Measurements from ENCODE around the gene RABGAP1L. TPM values are rescaled to one million over a fixed set of nuclear protein-coding genes. Genes with fewer than 3 reads are reported as not detected.
"Not testable (repeated sequence)": the region's sequence is repeated elsewhere in the genome, so short reads cannot be mapped to it uniquely, and the experiment has no call there.

The RABGAP1L gene
- total RNA-seq, 1 donor from 2014 or later = 19.3 TPM

DNA sequence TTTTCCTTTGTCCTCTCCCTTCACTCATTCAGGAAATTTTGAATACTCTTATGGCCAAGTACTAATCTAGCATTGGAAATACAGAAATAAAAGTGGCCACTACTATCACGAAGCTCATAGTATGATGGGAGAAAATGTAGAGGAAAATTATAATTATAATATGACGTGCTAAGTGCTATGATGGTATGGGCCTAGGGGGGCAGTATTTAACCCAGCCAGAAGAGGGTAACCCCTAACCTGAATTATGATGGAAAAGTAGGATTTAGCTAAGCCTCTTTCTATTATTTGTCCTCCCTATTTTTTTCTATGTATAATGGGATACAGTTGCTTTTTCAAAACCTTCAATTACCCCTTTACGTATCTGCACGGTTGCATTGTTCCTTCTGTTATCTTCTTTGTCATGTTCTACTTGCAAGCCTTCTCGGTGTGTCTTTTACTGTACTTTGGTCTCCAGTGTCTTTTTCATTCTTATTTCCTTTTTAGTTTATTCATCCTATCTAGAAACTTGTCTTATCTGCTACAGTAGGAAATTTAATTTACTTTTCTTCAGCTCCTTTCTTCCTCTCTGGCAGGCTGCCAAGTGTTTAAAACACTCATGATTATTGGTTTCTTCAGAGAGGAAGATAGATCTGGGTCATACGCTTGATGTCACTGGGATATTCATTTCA lies 199.6 kb downstream of the RABGAP1L start:
- no peak for DNase-seq (ENCODE audit: low read depth in 2 of 2)

DNA sequence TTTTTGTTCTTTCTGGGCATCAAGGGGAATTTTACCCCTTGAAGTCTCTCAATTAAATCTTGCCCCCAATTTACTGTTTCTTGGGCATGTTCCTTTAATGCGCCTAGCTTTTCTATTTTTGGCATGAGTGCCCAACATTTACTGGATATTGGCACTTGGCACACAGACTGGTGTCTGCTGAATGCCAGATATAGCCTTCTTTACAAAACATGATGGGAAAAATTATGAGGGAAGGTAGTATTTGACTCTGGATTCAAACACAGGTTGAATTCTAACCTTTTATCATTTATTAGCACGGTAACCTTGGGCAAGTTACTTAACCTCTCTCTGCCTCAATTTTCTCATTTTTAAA lies 200.1 kb downstream of the RABGAP1L start:
- no peak for DNase-seq (ENCODE audit: low read depth in 2 of 2)

DNA sequence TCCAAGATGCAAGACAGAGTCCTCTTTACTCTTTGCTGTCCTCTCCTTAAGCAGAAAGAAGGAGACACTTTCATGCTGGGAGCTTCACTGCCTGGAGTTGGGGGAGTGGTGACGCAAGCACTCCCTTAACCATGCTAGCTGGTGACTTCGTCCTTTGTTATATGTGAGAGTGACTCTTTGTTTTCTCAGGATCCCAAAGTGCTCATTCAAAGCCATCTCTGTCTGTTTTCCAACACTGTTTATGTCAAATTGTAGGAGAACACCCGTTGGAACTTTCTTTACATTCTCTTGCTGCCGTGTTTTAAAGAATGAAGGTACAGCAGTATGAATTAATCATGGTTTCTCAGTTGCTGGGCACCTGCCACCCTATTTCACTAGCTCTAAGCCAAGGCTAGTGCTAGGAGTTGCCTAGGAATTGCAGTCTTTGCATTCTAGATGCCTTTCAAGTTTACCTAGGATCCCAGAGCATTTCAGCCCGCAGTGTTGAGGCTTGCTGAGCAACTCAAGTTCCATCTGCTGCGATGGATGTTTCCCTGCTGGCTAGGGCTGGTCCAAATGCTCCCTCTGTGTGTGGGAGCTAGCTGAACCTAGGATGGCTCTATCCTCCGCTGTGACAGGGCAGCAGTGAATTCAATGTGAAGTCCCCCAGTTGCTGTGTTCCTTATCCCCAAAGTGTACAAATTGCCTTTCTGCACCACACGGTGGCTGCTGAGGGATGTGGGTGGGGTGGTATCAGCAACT lies 205.8 kb downstream of the RABGAP1L start:
- DNase-seq (ENCODE audit: low read depth in 2 of 2) = no peak

DNA sequence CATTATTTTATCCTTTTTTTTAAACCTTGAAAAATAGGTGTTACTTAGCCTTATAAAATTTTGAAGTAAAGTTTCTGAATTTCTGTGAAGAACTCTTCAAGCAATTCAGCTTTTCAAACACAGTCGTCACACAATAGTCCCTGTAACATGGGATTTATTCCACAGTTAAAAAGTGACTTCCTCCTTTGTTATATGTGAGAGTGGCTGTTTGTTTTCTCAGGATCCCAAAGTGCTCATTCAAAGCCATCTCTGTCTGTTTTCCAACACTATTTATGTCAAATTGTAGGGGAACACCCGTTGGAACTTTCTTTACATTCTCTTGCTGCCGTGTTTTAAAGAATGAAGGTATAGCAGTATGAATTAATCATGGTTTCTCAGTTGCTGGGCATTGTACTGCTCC lies 207.6 kb downstream of the RABGAP1L start:
- no peak for DNase-seq (ENCODE audit: low read depth in 2 of 2)

DNA sequence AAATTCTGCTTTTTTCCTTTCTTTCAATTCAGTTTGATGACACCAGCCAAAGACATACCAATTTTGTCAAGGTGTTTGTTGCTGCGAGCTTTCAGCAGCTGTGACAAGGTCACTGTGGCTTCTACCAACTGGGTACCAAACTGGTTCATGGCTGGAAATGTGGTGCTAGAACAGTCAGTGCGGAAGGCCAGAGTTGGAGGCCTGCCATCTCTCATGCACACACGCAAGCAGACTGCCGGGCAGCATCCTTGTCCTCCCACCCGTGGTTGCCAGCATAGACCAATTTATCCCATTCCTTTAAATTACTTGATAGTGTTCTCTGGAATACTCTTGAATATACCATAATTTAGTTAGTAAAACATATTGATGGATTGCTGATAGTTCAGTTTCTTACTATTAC lies 208.6 kb downstream of the RABGAP1L start:
- DNase-seq (ENCODE audit: low read depth in 2 of 2) = no peak

DNA sequence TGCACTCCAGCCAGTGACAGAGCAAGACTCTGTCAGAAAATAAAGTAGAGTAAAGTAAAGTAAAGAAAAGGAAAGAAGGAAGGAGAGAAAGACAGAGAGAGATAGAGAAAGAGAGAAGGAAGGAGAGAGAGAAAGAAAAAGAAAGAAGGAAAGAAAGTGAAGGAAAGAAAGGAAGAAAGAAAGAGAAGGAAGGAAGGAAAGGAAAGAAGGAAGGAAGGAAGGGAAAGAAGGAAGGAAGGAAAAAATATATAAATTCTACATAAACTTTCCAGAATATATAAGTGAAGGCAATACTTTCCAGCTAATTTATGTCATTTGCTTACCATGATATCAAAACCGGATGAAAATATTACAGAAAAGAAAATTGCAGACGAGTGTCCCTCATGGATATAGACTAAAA lies 216.7 kb downstream of the RABGAP1L start:
- no peak for DNase-seq (ENCODE audit: low read depth in 2 of 2)

DNA sequence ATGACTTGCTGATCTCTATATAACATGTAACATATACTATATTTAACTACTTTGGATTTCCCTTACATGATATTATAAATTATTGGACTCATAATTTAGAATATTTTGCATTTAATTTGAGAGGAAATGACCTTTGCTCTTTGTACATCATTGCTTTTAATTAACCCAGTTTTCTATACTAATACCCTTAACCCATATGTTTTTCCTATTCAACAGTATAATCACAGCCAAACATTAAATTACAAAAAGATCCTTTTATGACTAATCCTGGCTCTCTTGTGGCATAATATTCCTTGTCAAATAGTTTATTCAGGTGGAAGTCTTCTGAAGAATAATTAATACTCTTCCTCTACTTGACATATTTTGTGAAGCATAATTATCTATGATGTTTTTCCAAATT lies 232.4 kb downstream of the RABGAP1L start:
- DNase-seq (ENCODE audit: low read depth in 2 of 2) = no peak

DNA sequence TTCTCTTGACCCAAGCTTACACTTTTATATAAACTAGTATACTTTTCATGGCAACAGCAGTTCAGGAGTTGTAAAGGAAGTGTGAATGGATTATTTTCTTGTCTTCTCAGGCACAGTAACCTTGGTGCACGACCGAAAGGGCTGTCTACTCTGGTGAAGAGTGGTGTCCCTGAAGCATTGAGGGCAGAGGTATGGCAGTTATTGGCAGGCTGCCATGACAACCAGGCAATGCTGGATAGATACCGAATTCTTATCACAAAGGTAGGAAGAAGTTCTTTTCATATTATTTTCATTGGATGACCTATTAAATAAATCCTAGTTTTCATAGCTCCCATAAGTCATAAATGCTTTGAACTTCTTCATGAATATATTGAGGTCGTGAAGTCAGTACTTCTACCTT lies 234.6 kb downstream of the RABGAP1L start:
- no peak for DNase-seq (ENCODE audit: low read depth in 2 of 2)

DNA sequence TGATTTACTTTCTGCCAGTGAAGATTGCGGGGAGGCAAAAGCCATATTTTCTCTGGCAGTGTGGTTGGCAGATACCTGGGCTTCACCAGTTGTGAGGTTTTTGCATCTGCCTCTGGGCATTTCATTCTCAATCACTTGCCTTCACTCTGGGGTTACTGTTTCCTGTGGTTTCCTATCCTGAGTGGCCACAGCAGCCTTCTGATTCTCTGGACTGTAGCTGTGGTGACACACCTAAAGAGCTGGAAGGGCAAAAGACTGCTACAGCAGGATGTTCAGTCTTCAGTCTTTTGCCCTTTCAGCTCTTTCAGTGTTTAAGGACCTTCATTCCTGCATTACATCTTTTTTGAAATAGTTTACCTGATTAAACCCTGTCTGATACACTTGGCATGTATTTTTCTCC lies 237.9 kb downstream of the RABGAP1L start:
- no peak for DNase-seq (ENCODE audit: low read depth in 2 of 2)

DNA sequence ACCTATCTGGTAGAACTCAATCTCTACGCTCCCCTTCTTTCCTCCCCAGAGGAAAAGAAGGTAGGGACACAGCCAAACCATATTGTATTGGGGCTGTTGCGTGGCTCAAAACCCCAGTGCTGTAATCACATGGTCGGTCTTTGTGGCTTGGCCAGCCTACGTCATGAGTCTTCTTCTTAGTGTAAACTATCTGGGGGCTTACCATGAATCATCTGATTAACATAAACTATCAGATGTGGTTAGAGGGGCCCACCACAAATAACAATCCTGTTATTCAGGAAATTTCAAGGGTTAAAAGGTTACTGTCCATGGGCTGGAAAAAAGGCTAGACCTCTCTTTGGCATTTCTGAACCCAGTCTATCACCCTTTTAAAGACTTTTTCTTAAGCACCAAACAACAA lies 238.9 kb downstream of the RABGAP1L start:
- DNase-seq (ENCODE audit: low read depth in 2 of 2) = no peak

DNA sequence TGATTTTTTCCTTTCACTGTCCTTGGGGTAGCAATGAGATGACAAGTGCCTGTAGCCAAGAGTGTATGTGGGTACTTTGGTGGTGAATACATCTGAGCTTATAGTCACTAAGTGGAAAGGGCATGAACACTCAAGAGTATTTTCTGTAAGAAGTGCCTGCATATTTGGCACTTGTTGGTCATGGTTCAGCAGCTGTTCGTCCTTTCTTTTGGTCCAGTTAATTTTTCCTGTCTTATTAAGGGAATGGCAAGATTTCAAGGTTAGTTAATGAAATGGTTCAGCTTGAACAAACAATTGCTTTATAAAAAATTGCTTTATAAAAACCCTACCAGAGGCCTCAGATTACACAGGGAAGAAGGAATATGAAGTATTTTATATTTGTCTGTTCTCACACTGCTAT lies 239.9 kb downstream of the RABGAP1L start:
- no peak for DNase-seq (ENCODE audit: low read depth in 2 of 2)

DNA sequence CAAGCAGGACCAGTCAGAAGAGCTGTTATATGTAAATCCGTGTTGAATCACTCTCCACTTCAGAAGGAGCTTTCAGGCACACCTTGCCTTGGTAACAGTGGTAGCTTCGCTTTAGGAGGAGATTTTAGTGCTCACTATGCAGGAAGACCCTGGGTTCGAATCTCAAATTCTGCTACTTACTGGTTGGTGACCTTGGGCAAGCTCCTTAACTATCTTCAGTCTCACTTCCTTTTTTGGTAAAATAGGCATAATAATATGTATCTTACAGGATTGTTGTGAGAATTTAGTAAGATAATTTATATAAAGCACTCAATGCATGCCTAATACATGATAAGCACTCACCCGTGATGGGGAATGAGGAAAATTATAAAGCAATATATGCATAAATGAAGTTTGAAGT lies 241.8 kb downstream of the RABGAP1L start:
- DNase-seq (ENCODE audit: low read depth in 2 of 2) = no peak

DNA sequence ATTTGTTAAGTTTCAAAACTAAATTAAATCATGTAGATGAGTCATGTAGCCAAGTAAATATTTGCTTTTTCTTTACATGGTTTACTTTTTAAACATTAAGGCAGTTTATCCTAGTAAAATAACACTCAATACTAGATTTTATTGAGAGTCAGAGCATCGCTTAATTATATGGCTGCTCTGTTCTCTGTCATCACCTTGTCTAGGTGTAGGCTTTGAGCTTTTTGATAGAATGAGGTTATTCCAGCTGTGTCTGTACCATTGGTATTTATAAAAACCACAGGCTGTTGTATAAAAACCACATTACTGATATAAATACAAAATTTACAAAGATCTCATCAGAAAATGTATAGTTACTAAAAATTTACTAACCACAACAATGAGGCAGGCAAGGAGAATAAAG lies 245.9 kb downstream of the RABGAP1L start:
- DNase-seq (ENCODE audit: low read depth in 2 of 2) = no peak

DNA sequence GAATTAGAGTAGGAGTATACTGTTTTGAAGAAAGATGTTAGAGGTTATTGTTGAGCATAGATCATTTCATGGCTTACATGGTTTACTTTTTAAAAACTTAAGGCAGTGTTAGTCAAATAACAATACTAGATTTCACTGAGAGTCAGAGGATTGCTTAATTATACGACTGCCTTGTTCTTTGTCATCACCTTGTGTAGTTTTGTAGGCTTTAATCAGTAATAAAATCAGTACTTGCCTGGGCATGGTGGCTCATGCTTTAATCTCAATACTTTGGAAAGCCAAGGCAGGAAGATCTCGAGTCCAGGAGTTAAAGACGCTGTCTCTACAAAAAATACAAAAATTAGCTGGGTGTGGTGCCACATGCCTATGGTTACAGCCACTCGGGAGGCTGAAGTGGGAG lies 247.1 kb downstream of the RABGAP1L start:
- DNase-seq (ENCODE audit: low read depth in 2 of 2) = no peak

DNA sequence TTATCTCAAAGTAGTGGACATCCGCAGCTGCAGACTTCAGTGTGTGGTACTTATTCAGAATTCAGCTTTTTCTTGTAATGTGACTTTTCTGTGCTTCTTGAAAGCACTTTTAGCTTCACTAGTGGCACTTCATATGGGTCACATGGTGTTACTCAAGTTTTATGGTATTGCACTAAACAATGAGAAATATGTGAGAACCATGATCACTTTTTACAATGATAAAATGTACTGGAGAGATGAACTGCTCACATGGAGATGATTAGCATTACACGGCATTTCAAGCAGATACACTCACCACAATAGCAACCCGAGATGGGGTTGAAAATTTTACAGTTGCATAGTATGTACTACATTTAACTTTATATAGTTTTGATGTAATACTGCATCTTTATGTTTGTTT lies 248.3 kb downstream of the RABGAP1L start:
- DNase-seq (ENCODE audit: low read depth in 2 of 2) = no peak

DNA sequence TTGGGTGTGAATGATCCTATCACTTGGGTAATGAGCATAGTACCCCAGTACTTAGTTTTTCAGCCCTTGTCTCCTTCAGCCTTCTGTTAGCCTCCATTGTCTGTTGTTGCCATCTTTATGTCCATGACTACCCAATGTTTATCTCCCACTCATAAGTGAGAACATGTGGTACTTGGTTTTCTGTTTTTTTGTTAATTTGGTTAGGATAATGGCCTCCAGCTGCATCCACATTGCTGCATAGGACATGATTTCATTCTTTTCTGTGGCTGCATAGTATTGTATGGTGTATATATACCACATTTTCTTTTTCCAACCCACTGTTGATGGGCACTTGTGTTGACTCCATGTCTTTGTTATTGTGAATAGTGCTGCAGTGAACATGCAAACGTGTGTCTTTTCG lies 248.8 kb downstream of the RABGAP1L start:
- DNase-seq (ENCODE audit: low read depth in 2 of 2) = no peak

DNA sequence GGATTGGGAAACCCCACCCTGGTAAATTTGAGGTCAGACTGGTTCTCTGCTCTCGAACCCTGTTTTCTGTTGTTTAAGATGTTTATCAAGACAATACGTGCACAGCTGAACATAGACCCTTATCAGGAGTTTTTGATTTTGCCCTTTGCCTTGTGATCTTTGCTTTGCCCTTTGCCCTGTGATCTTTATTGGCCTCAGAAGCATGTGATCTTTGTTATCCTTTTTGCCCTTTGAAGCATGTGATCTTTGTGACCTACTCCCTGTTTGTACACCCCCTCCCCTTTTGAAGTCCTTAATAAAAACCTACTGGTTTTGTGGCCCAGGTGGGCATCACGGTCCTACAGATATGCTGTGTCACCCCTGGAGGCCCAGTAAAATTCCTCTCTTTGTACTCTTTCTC lies 250.5 kb downstream of the RABGAP1L start:
- DNase-seq (ENCODE audit: low read depth in 2 of 2) = not testable (repeated sequence)

DNA sequence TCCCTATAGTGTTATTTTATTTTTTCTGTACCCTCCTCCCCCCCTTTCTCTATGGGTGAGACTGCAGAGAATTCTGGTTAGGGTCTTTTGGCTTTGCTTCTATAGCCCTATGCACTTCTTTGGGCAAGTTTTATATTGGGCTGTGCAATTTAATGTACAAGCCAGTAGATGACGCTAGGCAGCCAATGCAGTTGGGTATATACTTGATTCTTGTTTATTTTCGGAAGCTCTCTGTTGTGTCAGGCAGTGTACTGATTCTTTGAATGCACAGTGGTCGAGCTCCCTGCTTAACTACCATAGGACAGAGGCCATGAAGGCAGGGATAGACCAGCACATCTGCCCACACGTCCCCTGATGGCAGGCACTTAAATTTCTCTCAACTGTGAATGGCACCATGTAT lies 254.3 kb downstream of the RABGAP1L start:
- DNase-seq (ENCODE audit: low read depth in 2 of 2) = no peak

DNA sequence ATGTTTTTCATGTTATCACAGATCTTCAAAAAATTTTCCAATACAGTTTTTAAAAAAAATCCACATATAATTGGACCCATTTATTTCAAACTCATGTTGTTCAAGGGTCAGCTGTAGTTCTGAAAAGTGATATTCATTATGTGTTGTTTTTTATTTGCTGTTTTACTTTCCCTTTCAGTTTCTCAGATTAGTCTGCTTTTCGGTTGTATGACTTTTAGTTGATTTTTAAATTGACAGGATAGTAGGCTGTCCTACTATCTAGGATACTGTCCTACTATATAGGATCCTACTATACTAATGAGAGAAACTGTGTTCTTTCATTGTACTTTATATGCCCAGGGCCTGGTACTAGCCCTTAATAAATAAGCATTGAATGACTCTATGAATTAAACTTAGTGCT lies 254.9 kb downstream of the RABGAP1L start:
- no peak for DNase-seq (ENCODE audit: low read depth in 2 of 2)

DNA sequence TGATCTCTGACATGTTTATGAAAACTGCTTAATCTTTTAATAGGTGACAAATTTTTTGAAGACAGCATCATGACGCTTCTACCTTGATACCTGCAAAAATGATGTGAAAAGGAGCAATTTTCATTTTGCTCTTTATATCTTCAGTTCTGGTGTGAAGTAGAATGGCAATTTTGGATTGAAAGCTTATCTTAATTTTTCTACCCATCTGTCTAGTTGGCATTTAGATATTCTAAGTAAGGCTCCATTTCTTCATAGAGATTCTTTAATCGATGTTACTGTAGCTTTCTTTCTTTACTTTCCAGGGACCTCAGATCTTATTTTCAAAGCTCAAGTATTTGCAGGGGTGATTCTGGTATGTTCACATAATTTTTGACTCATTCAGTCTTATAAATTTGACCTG lies 256.2 kb downstream of the RABGAP1L start:
- DNase-seq (ENCODE audit: low read depth in 2 of 2) = no peak

DNA sequence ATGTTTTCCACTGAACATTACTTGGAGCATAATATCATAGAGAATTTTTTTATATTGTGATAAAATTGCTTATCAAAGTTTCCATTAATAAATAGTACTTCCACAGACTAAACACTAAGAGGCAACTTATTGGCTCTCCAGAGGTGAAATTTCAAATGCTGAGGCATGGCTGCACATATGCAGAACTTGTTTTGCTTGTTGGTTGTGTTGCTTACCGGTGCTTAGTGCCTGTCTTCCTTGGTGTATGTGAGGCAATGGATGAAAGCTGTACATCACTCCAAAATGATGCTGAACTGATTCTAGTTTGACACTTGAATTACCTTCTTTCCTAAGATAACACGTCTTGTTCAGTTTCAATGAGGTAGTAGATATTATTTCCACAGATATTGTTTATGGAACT lies 258.6 kb downstream of the RABGAP1L start:
- no peak for DNase-seq (ENCODE audit: low read depth in 2 of 2)

DNA sequence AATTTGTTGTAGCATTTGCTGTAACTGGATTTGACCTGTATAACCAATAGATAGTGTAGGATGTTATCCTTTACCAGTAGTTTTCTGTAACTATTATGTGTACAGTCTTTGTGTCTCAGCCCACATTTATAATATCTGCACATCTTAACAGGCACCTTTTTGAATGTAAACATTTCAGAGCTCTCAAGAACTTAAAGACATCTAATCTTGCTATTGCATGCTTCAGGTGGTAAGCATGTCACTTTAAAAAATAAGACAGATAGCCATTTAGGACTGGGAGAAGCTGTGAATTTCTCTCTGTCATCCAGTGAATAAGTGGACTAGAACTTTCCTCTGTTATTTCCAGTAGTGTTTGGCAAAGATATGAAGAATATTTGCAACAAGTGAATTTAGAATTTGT lies 265.8 kb downstream of the RABGAP1L start:
- no peak for DNase-seq (ENCODE audit: low read depth in 2 of 2)

DNA sequence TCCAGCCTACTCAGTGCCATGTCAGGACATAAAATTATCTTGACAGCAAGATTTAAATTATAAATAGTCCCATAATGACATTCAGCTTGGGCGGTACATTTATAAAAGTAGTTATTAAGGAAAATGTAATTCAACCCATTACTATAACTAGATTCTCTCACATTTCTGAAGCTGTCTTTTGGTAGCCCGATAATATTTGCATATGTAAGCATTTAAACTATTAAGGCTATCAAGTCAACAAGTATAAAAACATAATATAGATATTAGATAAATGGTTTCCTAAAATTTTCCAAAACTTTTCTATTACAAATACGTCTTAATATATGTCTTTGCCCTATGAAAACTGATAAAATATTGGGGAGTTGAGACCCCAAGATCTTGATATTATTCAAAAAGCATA lies 266.8 kb downstream of the RABGAP1L start:
- DNase-seq (ENCODE audit: low read depth in 2 of 2) = no peak

DNA sequence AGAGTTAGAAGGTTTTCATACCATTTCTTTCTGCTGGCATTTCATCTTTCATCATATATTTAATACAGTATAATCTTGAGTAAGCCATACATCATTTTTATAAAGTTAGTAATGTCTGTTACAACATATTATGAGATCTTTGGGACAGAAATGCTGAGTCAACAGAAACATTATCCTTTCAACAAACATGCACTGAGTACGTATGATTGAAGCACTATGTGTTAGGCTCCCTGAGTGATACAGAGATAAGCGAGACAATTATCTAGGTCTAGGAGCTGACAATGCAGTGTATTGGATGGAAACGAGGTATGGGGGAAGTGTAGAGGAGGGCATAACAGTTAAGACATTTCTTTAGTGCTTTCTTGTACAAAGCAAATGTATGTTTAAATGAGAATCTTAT lies 268.7 kb downstream of the RABGAP1L start:
- DNase-seq (ENCODE audit: low read depth in 2 of 2) = no peak
